PC-3 (cell line): Measurements from ENCODE around the gene TESK2. TPM values are rescaled to one million over a fixed set of nuclear protein-coding genes. Genes with fewer than 3 reads are reported as not detected.

ENCODE experiments used
- ATAC-seq: fragments of 200-7000 bp; cut with Tn5 transposase; 2 replicates; pipeline ENCODE4 v1.9.1; 2020; ENCODE audit warnings: mild to moderate bottlenecking, moderate library complexity
- BruUV-seq: library from RNA; stranded (reverse); fragments of 400-500 nt; replicated peaks from 2 replicates; lab custom pipeline; 2021; lab: Mats Ljungman, UMichigan
- CTCF ChIA-PET: fragments of 300-600 bp; sonication (Branson Sonifier 250); formaldehyde crosslinking; loops from one replicate; lab custom pipeline; 2022; ENCODE audit warnings: antibody characterized with exemption; lab: Charles Lee
- POLR2A ChIA-PET: fragments of 300-600 bp; sonication (Branson Sonifier 250); formaldehyde crosslinking; loops from one replicate; lab custom pipeline; 2022; ENCODE audit warnings: antibody characterized with exemption; ENCODE audit not compliant: unreplicated experiment; lab: Charles Lee
- DNase-seq: peaks from one replicate; pipeline ENCODE4 v3.0.0-alpha.2; 2015
- H2AFZ ChIP-seq: fragments of 300-600 bp; sonication (generic); 2 replicates; pipeline ENCODE4 v1.6.0; 2016; ENCODE audit warnings: antibody characterized with exemption, low read length
- H3F3A ChIP-seq: fragments of 300-600 bp; sonication (generic); one replicate; pipeline ENCODE4 v1.6.0; 2017; ENCODE audit warnings: antibody characterized with exemption, low read length, control low read depth, mild to moderate bottlenecking; ENCODE audit not compliant: unreplicated experiment
- H3K27ac ChIP-seq: fragments of 300-600 bp; sonication (generic); 2 replicates; pipeline ENCODE4 v1.5.1; 2016; ENCODE audit warnings: mild to moderate bottlenecking, low read length
- H3K27me3 ChIP-seq: fragments of 300-600 bp; sonication (generic); 2 replicates; pipeline ENCODE4 v1.6.1; 2016; ENCODE audit warnings: low read length, mixed read lengths
- H3K36me3 ChIP-seq: fragments of 300-600 bp; sonication (generic); 2 replicates; pipeline ENCODE4 v1.6.1; 2016; ENCODE audit warnings: low read depth, mixed run types, low read length, mixed read lengths
- H3K4me1 ChIP-seq: fragments of 300-600 bp; sonication (generic); 2 replicates; pipeline ENCODE4 v1.5.1; 2016; ENCODE audit warnings: low read length; ENCODE audit not compliant: insufficient read depth
- H3K4me2 ChIP-seq: fragments of 300-600 bp; sonication (generic); 2 replicates; pipeline ENCODE4 v1.6.0; 2016; ENCODE audit warnings: low read length
- H3K4me3 ChIP-seq: fragments of 300-600 bp; sonication (generic); 2 replicates; pipeline ENCODE4 v1.5.1; 2016; ENCODE audit warnings: mild to moderate bottlenecking, low read length, mixed read lengths
- H3K79me2 ChIP-seq: fragments of 300-600 bp; sonication (generic); 2 replicates; pipeline ENCODE4 v1.6.1; 2017; ENCODE audit warnings: low read length, mixed read lengths
- H3K9ac ChIP-seq: fragments of 300-600 bp; sonication (generic); 2 replicates; pipeline ENCODE4 v1.6.0; 2016; ENCODE audit warnings: mild to moderate bottlenecking, low read length
- H3K9me2 ChIP-seq: fragments of 300-600 bp; sonication (generic); replicated peaks from 2 replicates; pipeline ENCODE4 v1.6.1; 2016; ENCODE audit warnings: mixed run types, low read length, mixed read lengths
- H3K9me3 ChIP-seq: fragments of 300-600 bp; sonication (generic); 2 replicates; pipeline ENCODE4 v1.6.1; 2016; ENCODE audit warnings: low read length, mixed read lengths
- H4K20me1 ChIP-seq: fragments of 300-600 bp; sonication (generic); 2 replicates; pipeline ENCODE4 v1.6.1; 2016; ENCODE audit warnings: low read length, mixed read lengths
- CTCF ChIP-seq: fragments of 300-600 bp; sonication (generic); conservative IDR thresholded peaks from 2 replicates; pipeline ENCODE4 v1.5.1; 2017; ENCODE audit warnings: antibody characterized with exemption, low read depth, mild to moderate bottlenecking, low read length
- EZH2 ChIP-seq: fragments of 300-600 bp; sonication (generic); IDR thresholded peaks from one replicate; pipeline ENCODE4 v1.6.1; 2017; ENCODE audit warnings: antibody characterized with exemption, mild to moderate bottlenecking, low read length; ENCODE audit not compliant: unreplicated experiment
- EZH2phosphoT487 ChIP-seq: fragments of 300-600 bp; sonication (generic); IDR thresholded peaks from 2 replicates; pipeline ENCODE4 v1.6.1; 2018; ENCODE audit warnings: mild to moderate bottlenecking, antibody characterized with exemption, low read length, borderline replicate concordance
- intact Hi-C: fragments of 100-400 bp; cut with micrococcal nuclease; formaldehyde crosslinking; loops from 2 replicates; pipeline ENCODE4 v1.9.0; 2023
- total RNA-seq: library from RNA; depleted of rRNA; stranded (reverse); fragments of >200 nt; gene quantifications from 2 replicates; pipeline ENCODE4 v1.2.3, GENCODE V29; 2014

Gene TESK2
- total RNA-seq, 1 experiment from 2014 or later = 6.0 TPM

GRCh38 chr1:45344499-45344898 is 146.5 kb downstream of the TESK2 start:
- intact Hi-C loops = loop anchor here (5.0 kb wide), 1 partner anchor 148 kb away; the partner anchor contains the start of gene TESK2
- Histone ChIP-seq H3F3A (no peaks in the 10 kb centered on the region), H3K4me1 (peaks cover 28% of the 10 kb centered on the region), H2AFZ (no peak overlapping the region), H3K9ac (no peak overlapping the region), H3K27me3 (no peaks in the 10 kb centered on the region), H4K20me1 (0 out of 2 replicates have a peak, but pooled peaks cover 3% of the 10 kb centered on the region), H3K4me3 (no peak overlapping the region), H3K9me3 (no peaks in the 10 kb centered on the region), H3K4me2 (no peak overlapping the region), H3K27ac (no peak overlapping the region), H3K79me2 (peaks cover 36% of the 10 kb centered on the region), H3K9me2 (no peaks in the 10 kb centered on the region), H3K36me3 (peaks cover 34% of the 10 kb centered on the region)
- ChIA-PET POLR2A (interaction anchor here (0.5 to 0.6 kb wide), 2 partner anchors 332 to 578 kb away, joined by 6 to 11 read pairs; no protein-coding TSS in a partner anchor), CTCF (no interaction called here)
- no peak for ATAC-seq
- TF ChIP-seq CTCF (no peak), EZH2 (no peak), EZH2phosphoT487 (no peak)
- DNase-seq = no peak
- no TSS peak for BruUV-seq

- H3K36me3 ChIP-seq = peaks cover 34% of the 10 kb centered on the region
- H3K4me1 ChIP-seq = peaks cover 33% of the 10 kb centered on the region
- BruUV-seq = no TSS peak
- peak overlapping the region; percentile 91 for H3K9ac ChIP-seq
- H3K9me3 ChIP-seq = no peaks in the 10 kb centered on the region
- ChIA-PET POLR2A (interaction anchor here (0.5 to 0.9 kb wide), 4 partner anchors 38 to 328 kb away, joined by 3 to 22 read pairs (median 6); partner anchors contain the start of genes CCDC163 and MMACHC), CTCF (interaction anchor here (0.7 to 2.2 kb wide), 3 partner anchors 19 to 326 kb away, joined by 3 to 18 read pairs (median 3); no protein-coding TSS in a partner anchor)
- H3K27me3 ChIP-seq = no peaks in the 10 kb centered on the region
- no peaks in the 10 kb centered on the region for H3F3A ChIP-seq
- H3K27ac ChIP-seq = peak overlapping the region; percentile 76; the same call in 1 of the 2 replicates
- DNase-seq (no peak), ATAC-seq (0 out of 2 replicates have a peak, but pooled peaks have one; percentile 0)
- peak overlapping the region; percentile 91 for H3K4me2 ChIP-seq
- H3K9me2 ChIP-seq = no peaks in the 10 kb centered on the region
- peak overlapping the region; percentile 84; the same call in 1 of the 2 replicates for H2AFZ ChIP-seq
- peaks cover 45% of the 10 kb centered on the region for H3K79me2 ChIP-seq
- H3K4me3 ChIP-seq = peak overlapping the region; percentile 83
- intact Hi-C loops = loop anchor here (1.0 to 5.0 kb wide), 3 partner anchors 38 to 328 kb away; partner anchors contain the start of genes TESK2 and UROD
- TF ChIP-seq EZH2 (no peak), EZH2phosphoT487 (no peak), CTCF (no peak)
- 0 out of 2 replicates have a peak, but pooled peaks cover 3% of the 10 kb centered on the region for H4K20me1 ChIP-seq
These were observed 150.0 kb downstream of the TESK2 start for GRCh38 chr1:45340816-45341466.
